ENCODE results near the gene GRID2. TPM values are rescaled to one million over a fixed set of nuclear protein-coding genes. Genes with fewer than 3 reads are reported as not detected.

The GRID2 gene
- total RNA-seq, 1 donor = not detected

DNA sequence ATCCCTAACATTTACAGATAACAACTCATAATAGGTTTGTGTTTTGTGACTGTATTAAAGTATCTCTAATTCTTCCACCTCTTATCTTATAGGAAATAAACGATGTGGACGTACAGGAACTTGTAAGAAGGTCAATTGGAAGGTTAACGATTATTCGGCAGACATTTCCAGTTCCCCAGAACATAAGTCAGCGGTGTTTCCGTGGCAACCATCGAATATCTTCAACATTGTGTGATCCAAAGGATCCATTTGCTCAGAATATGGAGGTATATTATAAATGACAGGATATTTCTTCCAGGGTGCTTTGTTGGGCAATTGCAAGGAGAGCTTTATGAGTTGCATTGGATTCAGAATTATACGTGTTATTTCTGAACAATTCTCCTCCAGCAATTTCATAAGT lies 912.9 kb downstream of the GRID2 start:
- TF ChIP-seq, protein P1, sequence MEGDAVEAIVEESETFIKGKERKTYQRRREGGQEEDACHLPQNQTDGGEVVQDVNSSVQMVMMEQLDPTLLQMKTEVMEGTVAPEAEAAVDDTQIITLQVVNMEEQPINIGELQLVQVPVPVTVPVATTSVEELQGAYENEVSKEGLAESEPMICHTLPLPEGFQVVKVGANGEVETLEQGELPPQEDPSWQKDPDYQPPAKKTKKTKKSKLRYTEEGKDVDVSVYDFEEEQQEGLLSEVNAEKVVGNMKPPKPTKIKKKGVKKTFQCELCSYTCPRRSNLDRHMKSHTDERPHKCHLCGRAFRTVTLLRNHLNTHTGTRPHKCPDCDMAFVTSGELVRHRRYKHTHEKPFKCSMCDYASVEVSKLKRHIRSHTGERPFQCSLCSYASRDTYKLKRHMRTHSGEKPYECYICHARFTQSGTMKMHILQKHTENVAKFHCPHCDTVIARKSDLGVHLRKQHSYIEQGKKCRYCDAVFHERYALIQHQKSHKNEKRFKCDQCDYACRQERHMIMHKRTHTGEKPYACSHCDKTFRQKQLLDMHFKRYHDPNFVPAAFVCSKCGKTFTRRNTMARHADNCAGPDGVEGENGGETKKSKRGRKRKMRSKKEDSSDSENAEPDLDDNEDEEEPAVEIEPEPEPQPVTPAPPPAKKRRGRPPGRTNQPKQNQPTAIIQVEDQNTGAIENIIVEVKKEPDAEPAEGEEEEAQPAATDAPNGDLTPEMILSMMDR (IDR thresholded peaks at IDR 0.05; ENCODE audit: insufficient read depth, low read depth, low read length) = no peak
- no peak overlapping the region for H3K4me3 ChIP-seq (ENCODE audit: low read depth, low read length)
- DNase-seq (ENCODE audit: low read depth) = no peak

DNA sequence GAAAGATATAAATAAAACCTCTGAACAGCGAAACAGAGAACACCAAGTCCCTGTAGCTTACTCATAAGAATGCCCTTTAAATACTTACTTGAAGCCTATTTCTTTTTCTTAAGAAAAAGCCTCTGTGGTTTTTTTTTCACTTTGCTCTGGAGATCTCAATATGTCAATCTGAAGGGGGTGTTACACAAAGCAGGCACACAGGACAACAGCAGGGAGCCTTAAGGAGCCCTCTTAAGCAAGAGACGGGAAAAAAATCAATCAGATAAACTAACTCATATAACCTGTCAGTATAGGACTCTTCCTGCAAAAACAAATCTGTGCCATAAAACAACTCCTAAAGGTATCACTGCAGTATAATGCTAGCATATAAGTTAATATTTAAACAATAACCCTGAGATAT lies 913.7 kb downstream of the GRID2 start:
- DNase-seq (ENCODE audit: low read depth) = no peak
- TF ChIP-seq, protein P1 (IDR thresholded peaks at IDR 0.05; ENCODE audit: insufficient read depth, low read depth, low read length) = no peak
- no peak overlapping the region for H3K4me3 ChIP-seq (ENCODE audit: low read depth, low read length)

DNA sequence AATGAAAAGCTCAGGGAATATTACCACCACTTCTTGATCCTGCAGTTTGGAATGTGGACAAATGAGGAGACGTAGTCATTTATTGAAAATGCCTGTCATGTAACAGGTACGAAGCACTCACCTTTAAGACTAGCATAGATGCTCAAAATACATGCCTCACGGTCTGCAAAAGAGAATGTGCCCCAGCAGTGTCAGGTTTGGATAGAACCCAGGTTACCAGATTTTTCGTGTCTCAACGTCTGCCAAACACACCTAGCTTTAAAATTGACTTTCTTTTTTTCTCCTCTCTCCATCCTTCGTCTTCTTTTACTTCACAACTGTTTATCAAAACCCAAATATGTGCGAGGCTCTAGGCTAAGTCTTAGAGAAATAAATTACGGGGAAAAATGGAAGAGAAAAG lies 918.0 kb downstream of the GRID2 start:
- H3K4me3 ChIP-seq (ENCODE audit: low read depth, low read length) = no peak overlapping the region
- no peak for DNase-seq (ENCODE audit: low read depth)
- TF ChIP-seq, protein P1 (IDR thresholded peaks at IDR 0.05; ENCODE audit: insufficient read depth, low read depth, low read length) = no peak

DNA sequence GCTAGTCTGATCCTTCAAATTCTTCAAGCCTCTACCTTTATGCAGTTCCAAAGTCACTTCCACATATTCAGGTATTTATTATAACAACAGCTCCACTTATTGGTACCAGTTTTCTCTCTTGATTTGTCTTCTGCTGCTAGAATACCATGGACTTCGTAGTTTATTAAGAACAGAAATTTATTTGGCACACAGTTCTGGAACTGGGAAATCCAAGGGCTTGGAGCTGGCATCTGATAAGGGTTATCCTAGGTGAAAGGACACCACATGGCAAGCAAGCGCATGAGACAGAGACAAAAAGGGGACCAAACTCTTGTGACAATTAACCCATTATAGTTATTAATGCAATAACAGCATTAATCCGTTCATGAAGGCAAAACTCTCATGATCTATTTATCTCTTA lies 924.3 kb downstream of the GRID2 start:
- DNase-seq (ENCODE audit: low read depth) = no peak
- H3K4me3 ChIP-seq (ENCODE audit: low read depth, low read length) = no peak overlapping the region
- TF ChIP-seq, protein P1 (IDR thresholded peaks at IDR 0.05; ENCODE audit: insufficient read depth, low read depth, low read length) = no peak

DNA sequence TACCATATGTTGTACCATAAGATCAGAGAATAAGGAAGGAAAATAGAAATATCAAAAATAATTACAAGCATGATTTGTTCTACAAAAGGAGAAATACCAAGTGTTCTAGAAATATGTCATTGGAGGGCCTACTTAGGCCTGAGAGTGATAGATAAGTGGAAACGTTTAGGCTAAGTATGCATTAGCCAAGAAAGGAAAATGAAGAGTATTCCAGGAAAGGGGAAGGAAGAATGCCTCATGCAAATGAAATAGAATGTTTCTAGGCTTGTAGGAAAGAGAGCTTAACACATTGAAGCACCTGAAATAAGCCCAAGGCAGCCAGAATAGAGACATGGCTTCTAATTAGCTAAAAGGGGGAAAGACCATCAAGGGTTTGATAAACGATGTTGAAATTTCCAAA lies 929.1 kb downstream of the GRID2 start:
- TF ChIP-seq, protein P1 (IDR thresholded peaks at IDR 0.05; ENCODE audit: insufficient read depth, low read depth, low read length) = no peak
- H3K4me3 ChIP-seq (ENCODE audit: low read depth, low read length) = no peak overlapping the region
- no peak for DNase-seq (ENCODE audit: low read depth)

DNA sequence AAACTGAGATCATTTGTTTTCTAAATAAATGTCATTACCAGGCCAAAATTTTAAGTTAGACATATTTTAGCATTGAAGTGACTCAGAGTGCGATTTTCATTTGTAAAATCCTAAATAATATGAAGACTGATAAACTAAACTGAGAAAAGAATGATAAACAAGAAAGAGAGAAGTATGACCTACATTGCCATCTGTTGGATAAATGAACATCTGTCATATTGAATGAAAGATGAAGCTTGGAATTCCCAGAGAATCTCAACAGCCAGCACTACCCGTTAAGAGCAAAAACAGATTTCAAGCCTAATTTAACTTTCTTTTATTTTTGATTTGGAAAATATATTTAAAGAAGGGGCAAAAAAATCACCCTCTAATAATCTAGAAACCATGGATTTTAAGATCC lies 933.8 kb downstream of the GRID2 start:
- H3K4me3 ChIP-seq (ENCODE audit: low read depth, low read length) = no peak overlapping the region
- TF ChIP-seq, protein P1 (IDR thresholded peaks at IDR 0.05; ENCODE audit: insufficient read depth, low read depth, low read length) = no peak
- DNase-seq (ENCODE audit: low read depth) = no peak

DNA sequence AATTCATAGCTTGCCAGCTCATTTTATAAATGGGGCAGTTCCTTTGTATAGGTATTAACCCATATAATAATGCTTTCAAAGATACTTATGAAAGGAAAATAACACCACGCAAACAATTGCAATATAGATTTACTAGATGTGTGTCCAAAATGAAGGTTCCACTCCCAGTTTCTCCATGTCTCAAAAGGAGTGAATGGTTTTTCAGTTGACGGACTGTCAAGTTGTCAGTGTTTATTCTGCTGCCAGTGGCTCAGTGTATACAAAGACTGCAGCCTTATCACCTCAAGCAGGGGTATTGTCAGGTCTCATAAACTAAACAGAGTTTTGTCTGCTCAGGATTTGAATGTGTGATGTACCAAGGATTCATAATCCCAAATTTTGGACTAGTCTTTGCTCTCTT lies 939.5 kb downstream of the GRID2 start:
- no peak overlapping the region for H3K4me3 ChIP-seq (ENCODE audit: low read depth, low read length)
- TF ChIP-seq, protein P1 (IDR thresholded peaks at IDR 0.05; ENCODE audit: insufficient read depth, low read depth, low read length) = no peak
- no peak for DNase-seq (ENCODE audit: low read depth)
